ENCODE measurements around the gene ANKRD40.
"Not testable (repeated sequence)": the region's sequence is repeated elsewhere in the genome, so short reads cannot be mapped to it uniquely, and the experiment has no call there.

ANKRD40 gene

GRCh38 chr17:50710025-50710424, 2.3 kb upstream of the ANKRD40 start:
- no peak for DNase-seq

DNA sequence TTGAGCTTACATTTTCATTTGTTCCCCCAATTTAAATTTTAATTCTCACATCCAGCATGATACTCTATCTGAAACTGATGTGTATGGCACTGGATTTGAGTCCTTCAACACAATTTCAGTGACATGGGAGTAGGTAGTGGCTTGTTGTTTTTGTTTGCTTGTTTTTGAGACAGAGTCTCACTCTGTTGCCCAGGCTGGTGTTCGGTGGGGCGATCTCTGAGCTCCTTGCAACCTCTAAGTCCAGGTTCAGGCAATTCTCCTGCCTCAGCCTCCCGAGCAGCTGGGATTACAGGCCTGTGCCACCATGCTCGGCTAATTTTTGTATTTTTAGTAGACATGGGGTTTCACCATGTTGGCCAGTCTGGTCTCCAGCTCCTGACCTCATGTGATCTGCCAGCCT, 1.3 kb upstream of the ANKRD40 start:
- not testable (repeated sequence) for DNase-seq

DNA sequence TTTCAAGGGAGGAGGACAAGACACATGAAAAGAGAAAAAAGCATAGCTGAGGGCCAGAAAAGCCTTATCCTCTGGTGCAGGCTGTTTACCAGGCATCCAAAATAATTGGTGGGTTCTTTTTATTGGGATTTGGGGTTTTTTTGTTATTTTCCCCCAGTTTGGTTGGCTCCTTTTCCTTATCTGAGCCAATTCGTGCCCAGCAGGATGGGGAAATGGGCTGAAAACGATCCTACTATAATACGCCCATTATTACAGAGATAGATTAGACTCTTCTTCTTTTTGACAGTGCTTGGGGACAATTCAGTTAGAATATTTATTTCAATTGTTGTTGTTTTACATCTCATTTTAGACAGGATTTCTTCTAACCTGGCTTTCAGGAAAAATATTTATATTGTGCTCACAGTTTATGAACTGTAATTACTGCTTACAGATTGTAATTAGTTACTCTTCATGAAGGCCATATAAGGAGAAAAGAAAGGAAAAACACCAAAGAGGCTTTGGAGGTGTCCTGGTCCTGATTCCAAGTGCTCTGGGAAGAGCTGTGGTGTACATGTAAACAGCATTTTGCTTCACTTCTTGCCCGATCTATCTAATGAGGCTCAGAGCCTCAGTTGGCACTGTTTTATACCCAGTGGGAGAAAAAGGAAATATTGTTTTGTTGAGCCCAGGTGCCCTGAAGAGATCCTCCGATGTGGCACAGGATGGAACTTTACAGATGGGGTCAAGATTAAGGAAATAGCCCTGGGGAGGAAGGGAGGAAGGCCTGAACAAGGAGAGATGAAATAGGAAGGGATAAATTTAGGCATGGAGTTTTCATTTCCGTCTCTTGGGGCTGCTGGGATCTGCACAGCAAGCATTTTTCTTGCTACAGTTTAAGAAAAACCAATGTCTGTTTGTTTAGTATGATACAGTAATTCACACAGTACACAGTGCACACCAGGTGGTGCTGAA, 611 bp upstream of the ANKRD40 start:
- peak; percentile 8 for DNase-seq

GRCh38 chr17:50703162-50703561, 4.6 kb downstream of the ANKRD40 start:
- no peak for DNase-seq

GRCh38 chr17:50699410-50699809, 8.3 kb downstream of the ANKRD40 start:
- no peak for DNase-seq

DNA sequence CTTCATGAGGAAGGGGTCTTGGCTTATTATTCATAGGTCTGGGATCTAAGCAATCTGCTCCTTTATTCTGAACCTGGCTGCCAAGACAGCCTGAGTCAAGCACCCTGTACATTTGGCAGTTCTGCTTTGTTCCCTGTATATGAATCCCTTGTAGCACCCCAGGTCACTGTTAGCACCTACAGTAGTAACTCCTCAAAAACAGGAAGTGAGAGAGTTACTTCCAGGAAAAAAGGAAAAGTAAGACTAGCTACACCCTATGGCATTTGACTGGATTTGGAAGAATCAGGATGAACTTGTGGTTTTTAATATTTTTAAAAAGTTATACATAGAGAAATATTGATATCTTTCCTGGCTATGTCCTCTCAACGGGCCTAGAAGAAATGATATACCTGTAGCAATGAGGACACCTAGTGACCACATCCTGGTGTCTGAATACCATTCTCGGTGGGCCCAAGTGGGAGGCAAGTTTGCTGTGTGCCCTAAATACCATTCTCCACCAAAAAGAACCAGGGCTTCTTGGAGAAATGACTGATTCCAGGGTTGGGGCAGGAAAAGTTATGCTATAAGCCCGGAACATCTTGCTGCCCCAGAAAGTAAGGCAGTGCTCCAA, 9.9 kb downstream of the ANKRD40 start:
- no peak for DNase-seq

DNA sequence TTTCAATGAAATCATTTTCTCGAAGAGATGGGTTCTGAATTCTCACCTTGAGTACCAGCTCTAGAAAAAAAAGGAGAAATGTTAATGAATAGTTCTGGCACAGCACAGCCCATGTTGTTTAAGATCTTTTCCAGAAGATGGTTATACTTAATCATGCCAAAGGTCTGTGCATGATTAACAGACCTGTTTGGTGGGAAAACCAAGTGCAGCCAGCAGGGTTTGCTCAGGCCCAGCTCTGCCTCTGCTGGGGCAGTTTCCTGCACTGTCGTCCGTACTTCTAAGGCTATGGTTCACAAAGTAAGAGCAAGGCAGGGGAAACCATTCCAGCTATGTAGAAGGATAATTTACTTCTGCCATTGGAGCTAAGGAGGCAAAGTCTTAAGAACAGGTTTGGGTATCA, 10.7 kb downstream of the ANKRD40 start:
- DNase-seq, result no peak

GRCh38 chr17:50696365-50696879, 11.3 kb downstream of the ANKRD40 start:
- DNase-seq, result no peak

GRCh38 chr17:50693036-50693682, 14.6 kb downstream of the ANKRD40 start:
- no peak for DNase-seq

GRCh38 chr17:50692448-50693035, 15.2 kb downstream of the ANKRD40 start:
- DNase-seq, result no peak

GRCh38 chr17:50691550-50692447, 15.9 kb downstream of the ANKRD40 start:
- no peak for DNase-seq

- no peak for DNase-seq
These were observed 16.7 kb downstream of the ANKRD40 start for GRCh38 chr17:50690887-50691549.

- DNase-seq, result no peak
These were observed 17.5 kb downstream of the ANKRD40 start for GRCh38 chr17:50689956-50690886.

GRCh38 chr17:50689251-50689650, 18.5 kb downstream of the ANKRD40 start:
- DNase-seq, result no peak

DNA sequence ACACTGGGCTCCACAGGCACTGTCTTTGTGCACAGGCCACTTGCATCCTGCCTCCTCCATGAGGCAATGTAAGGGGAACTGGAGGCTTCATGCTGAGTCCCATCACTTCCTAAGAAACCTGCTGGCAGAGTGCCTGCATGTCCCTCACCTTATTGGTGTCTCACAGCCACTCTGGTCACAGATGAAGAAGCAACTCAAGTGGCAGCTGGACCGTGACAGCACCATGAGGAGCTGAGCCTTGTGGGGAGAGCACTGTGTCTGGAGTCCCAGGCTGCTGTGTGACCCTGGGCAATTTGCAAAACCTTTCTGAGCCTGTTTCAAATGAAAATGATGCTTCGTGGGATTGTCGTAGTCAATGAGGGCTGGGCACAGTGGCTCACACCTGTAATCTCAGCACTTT, 19.5 kb downstream of the ANKRD40 start:
- no peak for DNase-seq

- no peak for DNase-seq
These were observed 20.3 kb downstream of the ANKRD40 start for GRCh38 chr17:50687200-50688066.

- no peak for DNase-seq
These were observed 21.1 kb downstream of the ANKRD40 start for GRCh38 chr17:50686494-50687199.

GRCh38 chr17:50685691-50686493, 21.8 kb downstream of the ANKRD40 start:
- no peak for DNase-seq
